Activated CD8-positive, alpha-beta memory T cell treated with anti-CD3 and anti-CD28 coated beads for 4 hours (primary cell): Measurements from ENCODE around the gene ERC2.

ENCODE experiments used
- DNase-seq, 2 donors: peaks; one replicate each; pipeline ENCODE4 v3.0.0-alpha.2; 2020; ENCODE audit warnings: low read depth in 2 of 2

ERC2 gene

DNA sequence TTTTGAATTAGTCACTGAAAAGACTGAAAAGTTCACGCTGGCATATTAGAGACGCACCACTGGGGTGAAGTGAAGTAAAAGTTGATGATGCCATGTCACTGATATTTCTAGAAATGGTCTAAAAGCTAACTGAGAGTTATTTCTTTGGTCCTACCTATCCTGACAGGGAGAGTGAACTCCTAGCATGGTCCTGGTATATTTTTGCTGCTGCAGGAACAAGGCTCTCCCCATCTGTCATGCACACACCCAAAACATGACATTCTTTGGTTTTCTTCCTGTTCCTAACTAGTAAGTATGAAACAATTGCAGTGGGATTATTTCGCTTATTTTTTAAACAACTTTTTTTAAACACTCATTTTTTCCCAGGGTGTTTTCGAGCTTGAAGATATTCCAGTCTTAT lies 466.7 kb downstream of the ERC2 start:
- no peak for DNase-seq

DNA sequence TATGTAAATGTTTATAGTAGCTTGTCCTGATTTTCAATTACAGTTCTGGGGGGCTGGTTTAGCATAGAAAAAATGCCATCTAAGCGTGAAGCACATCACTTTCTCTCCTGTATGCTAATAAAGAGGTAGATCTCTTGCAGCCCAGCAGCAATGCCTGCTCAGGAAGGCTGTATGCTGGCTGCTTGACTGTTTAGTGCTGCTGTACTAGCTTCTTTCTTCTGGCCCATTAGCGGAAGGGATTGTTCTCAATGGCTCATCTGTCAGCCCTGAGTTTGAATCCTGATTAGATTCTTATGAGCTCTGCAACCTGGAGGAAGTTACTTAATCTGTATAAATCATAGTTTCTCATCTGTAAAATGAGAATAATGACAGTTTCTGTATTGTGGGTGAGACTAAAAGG lies 478.9 kb downstream of the ERC2 start:
- DNase-seq = no peak

DNA sequence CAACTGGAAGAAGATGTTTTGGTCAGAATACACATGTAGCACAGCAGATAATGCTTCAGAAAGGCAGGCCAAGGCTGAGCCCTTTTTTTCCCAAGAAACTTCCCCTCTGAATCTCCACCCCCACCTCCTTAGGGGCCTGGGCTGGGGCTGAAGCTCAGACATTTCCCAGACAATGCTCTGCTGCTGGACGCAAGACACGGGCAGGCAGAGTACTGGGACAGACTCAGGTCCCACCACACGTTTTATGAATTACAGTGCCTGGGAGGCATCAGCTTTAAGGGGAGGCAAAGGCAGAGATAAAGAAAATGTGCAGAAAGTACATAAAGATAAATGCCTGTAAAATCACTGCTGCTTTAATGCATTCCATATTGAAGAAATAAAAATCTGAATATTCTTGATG lies 479.4 kb downstream of the ERC2 start:
- no peak for DNase-seq

DNA sequence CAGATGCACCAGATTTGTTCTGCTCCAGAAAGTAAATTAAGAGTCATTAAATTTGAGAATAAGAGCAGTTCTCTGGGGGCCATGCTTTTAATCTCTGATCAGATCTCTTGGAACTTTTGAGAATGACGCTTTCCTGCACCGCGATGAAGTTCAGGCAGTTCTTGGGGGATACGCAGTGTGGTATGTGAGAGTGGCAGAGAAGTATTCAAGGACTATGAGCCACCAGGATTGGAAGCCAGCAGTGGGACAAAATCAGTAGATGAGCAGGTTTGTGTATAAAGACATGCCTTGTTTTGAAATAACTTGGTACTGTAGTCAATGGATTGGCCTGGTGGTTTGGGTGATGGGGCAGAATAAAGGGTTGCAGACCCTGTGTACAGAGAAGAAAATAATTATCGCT lies 483.6 kb downstream of the ERC2 start:
- no peak for DNase-seq

DNA sequence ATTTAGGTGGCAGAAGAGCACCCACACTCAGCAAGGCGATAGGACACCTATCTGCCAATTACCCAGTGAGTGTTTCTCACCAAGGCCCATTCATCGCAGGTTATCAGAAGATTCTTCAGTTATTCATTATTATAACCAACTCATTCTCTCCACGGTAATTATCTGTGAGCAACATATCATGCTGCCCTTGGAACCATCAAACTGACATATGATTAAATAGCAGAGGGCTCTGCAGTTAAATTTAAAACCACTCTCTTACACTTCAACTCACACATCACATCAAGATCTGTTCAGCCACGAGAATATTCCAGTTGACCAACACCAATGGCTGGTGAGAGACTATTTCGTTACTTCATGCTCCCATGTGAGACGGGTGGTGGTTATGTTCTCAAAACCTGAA lies 489.3 kb downstream of the ERC2 start:
- no peak for DNase-seq

DNA sequence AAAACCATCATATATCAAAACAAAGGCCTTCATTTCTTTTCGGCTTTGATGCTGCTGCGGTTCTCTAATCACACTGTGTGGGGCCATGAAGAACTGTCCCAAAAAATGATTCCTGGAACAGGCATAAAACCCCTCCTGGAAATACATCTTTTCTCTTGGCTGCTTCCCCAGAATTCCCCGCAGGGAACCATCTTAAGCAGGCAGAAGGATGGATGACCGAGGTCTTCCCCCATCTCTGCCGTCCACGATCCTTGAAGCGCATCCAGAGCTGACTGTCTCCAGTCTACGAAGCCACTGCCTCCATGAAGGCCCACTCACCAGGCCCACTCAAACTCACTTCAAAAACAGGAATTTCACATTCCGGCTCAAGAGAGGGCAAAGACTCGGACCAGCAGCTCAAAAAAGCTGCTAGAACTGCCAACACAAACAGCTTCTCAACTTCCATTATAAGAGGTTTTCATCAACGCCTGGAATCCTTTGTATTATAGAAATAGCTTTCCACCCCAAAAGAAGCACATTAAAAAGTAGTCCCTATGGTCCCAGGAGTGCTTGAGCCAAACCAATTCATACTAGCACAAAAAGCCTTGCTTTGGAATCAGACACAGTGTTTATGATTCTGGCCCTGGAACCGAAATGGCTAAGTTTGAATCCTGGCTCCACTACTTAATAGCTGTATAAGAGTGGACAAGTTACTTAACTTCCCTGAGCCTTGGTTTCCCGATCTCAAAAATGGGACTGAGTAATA lies 493.7 kb downstream of the ERC2 start:
- no peak for DNase-seq

DNA sequence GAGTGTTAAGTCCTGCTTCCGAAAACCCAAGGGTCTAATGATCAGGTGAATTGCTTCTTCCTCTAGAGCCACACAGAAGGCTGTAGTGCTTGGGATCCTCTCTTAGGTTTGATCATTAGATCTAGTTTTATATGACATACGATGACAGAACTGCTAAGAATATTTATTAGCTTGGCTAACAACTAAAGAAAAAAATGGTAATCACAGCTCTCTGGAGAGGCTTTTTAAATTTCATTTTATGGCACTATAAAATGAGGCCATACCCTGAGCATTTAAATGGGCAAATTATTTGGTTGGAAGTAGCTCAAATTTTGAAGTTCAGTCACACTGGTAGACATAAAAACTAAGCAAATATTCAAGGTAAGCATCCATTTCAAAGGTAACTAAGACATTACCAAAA lies 498.6 kb downstream of the ERC2 start:
- DNase-seq = no peak

DNA sequence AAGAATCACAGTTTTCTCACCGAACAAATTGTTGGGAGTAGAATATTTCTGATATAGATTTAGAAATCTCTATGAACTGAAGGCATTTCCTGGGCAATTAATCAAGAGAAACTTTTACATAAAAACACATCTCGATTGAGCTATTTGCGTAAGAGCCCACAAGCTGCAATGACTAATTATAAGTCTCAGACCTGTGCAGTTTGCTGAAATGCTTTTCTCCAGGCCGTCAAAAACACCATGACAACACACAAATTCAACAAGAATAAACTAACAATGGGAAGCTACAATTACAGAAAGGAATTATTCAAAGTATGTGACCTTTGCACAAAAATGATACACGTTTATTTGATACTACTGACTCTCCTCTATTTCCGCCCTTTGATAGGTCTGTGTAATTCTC lies 499.9 kb downstream of the ERC2 start:
- no peak for DNase-seq

DNA sequence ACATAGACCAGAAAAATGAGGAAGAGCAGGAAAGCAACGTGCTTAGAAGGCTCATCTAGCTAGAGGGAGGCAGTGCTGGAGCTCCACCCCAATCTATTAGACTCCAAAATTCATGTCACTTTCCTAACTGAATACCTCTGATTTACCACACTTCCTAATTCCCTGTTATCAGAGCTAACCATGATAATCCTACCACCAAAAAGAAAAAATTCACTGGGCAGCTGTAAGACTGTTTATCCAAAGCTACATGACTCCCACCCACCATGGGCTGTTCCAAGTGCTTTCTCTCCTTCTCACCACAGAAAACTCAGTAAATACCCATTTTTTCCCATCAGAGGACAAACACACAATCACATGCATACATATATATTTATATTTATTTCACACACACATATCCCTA lies 501.7 kb downstream of the ERC2 start:
- DNase-seq = no peak

DNA sequence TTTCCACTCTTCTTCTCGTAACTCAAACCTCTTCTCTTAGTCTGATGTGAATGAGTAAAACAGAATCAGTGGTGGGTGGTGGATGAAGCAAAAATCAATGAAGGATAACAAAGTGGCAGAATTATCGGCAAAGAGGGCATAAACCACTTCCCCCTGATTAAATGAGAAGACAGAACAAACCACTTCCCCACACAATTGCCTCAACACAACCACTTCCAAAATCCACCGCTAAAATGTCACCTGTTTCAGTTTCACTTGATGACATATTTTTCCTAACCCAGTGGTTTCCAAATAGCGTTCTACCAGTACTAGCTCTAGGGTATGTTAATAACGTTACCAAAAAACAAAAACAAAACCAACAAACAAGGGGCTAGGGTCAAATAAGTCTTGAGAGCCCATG lies 502.5 kb downstream of the ERC2 start:
- DNase-seq = no peak

DNA sequence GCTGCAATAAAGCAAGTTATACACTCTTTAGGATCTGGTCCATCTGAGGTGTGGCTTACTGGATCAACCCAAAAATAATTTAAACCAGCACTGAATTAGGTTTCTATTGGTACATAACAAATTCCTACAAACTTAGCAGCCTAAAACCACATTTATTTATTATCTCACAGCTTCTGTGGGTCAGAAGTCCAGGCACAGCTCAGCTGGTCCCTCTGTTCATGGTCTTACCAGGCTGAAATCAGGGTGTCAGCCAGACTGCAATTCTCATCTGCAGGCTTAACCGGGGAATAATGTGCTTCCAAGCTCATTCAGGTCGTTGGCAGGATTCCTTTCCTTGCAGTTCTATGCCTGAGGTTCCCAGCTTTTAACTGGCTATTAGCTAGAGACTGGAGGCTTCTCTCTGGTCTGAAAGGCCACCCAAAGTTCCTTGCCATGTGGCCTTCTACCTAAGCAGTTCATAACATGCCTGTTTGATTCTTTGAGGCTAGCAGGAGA lies 503.7 kb downstream of the ERC2 start:
- no peak for DNase-seq

DNA sequence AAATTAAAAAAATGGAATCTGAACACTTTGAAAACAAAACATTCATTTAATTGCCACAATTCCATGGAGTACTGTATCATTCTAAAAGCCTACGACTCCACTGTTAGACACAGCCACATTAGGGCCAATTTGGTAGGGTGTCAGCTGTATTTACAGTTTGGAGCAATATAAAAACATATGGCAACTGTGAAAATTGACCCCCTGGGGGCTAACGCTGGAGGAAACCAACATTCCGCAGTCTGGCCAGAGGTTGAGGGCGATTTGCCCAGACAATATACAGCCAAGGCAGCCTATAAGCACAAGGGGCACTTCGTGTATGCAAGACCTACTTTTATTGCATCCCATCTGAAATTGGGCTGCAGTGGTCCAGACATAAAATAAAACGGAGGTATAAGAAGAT lies 504.7 kb downstream of the ERC2 start:
- no peak for DNase-seq

DNA sequence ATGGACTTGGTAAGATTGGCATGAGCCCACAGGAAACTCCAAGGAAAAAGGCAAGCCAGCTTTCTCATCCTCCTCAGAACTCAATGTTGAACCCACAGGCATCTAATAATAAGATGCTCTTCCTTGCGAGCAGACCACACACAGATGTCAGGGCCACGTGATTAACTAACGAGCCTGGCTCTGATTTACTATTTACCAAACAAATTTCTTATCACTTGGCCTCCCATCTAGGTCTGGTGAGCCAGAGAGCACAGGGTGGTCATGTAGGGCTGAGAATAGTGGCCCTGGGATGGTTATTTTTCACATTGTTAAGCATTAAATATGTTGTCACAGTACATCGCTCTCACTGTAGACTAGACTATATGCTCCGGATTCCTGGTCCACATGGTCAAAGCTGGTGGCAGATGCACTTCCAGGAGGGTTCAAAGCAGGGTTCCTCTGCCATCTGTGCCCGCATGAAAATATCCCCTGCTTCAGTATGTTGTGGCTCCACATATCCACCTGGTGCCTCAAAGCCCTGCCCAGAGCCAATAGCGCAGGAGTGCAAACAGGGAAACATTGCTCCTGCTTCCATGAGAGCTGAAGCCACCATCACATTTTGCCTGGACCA lies 508.7 kb downstream of the ERC2 start:
- DNase-seq = no peak

DNA sequence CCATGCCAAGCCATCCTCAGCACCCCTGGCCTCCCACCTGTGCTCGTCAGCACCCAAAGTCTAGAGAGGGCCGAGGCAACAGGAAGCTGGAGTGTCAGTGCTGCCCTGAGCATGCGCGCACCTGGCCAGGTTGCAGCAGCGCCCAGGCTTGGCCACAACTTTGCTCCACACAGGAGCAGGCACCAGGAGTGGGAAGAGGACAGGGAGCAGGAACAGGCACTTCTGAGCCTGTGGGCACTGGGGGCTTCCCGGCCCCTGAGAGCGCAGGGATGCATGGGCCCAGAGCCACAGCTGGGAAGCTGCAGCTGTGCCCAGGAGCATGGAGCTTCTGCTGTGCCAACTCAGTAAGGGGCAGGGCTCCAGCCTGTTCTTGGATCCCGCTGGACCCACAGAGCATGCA lies 509.7 kb downstream of the ERC2 start:
- DNase-seq = no peak

DNA sequence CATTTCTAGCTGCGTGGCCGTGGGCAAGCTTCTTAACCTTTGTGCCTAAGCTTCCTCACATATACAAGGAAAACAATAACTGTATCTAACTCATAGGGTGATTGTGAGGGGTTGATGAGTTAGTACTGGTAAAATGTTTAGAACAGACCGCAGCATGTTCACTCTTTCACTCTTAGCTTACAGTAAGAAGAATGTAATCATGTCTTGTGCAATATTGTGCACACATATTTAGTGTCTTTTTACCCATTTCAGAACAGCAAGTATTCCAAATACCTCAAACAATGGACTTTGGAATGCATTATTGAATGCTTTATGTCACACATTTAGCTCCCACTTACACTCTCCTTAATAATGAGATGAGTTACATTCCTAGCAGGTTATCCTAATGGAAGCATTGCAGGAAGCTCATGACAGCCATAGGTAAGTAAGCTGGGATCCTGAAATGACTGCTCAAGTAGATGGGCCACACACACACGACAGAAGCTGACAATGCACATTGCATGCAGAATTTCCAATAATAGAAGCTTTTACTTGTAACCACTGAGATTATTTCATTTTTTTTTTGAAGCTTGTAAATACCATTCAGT lies 512.3 kb downstream of the ERC2 start:
- no peak for DNase-seq

DNA sequence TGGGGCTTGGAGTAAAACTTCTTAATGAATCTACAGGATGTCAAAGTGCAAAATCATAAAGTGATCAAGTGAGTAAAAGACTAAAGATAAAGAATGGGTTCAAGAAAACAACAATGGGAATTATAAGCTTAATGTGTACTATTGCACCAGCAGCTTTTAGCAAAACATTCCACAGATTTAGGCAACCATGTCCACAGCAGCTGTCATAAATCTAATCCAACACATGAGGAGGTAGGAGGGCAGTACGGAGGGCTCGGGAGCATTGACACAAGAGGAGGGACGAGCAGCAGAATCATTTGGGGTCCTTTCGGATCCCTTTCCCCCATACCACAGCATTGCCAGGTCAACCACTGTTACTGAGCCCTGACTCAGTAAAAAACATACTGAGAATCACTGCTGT lies 516.9 kb downstream of the ERC2 start:
- DNase-seq = no peak

DNA sequence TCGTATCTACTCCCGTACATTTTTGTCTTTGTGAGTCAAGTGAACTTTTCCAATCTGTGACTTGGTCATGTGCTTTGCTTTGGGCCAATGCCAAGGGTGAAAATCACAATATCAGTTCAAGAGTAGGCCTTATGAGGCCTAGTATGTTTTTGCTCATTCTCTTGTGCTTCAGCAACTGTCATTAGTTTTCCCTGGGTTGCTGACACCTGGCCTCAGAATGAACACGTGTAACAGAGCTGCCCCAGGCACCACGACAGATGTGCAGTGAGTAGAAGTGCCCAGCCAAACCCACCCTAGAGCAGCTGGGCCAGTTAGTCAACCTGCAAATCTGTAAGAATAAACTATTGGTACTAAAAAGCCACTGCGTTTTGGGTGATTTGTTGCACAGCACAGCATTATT lies 520.9 kb downstream of the ERC2 start:
- no peak for DNase-seq

DNA sequence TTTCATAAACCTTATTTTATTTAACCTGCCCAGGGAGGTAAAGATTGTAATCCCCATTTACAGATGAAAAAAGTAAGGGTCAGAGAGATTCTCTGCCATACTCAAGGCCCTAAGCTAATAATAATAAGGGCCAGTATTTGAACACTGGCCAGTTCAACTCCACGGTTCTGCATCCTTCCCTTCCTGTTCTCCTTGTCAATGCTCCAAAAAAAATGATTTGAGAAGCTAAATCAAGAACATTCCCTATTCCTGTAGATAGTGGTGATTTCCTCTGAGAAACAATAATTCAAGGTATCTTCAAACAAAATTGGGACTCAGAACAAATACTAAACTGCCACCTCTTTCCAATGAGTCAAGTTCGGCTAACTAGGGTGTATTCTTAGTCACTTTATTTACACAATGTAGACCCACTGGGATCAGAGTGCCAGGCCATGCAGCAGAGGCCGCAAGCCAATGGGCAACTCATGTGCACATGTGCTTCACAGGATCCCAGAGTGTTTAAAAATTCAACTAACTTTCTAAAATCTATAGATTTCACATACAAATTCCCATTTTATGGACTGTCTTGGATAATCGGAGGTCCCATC lies 521.6 kb downstream of the ERC2 start:
- DNase-seq = no peak

DNA sequence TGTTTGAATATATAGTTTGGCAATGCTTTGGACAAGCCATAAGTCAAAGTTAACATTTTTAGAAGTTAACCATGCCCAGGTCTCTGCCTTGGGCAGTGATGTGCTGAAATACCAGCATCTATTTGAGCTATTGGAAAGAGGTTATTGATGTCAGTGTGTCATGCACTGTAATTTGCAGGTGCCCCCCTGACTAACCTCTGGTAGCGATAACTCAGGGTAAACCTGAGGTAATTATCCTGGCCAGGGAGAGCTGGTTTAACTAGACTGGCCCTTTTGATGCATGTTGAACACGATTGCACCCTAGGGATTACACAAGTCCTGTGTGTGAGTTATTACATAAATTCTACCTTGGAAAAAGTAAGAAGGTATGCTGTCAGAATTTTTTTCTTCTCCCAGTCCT lies 525.4 kb downstream of the ERC2 start:
- DNase-seq = no peak

DNA sequence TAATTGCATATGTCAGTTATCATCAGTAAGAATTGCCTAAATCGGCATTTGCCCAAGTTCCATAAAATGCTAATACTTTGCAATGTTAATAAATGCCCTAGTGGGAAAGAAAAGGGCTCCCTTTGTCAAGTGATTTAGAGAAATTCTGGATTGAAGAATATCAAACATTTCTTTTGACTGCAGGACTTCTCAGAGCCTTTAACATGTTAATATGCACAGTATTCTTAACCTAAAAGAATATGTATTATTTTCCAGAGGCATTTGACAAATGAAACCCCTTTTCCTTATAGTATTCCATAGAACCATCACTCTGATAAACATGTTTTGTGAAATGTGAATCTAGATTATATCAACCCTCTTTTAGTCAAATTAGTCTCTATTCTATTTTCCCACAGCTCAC lies 529.0 kb downstream of the ERC2 start:
- DNase-seq = no peak

DNA sequence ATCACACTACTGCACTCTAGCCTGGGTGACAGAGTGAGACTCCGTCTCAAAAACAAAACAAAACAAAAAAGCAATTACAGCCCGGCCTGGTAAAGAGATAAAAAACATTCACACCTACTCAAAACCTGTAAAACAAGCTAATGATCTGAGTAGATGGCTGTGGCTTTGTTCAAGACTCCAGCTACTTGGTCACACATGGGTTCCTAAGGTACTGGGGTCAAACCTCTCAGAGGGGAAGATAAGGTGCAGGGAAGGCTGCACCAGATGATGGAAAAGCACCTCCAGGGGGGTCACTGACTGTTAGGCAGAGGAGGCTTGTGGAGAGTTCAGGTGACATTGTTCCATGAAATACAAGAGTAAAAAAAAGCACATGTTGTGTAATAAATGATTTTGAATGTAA lies 531.0 kb downstream of the ERC2 start:
- DNase-seq = no peak

DNA sequence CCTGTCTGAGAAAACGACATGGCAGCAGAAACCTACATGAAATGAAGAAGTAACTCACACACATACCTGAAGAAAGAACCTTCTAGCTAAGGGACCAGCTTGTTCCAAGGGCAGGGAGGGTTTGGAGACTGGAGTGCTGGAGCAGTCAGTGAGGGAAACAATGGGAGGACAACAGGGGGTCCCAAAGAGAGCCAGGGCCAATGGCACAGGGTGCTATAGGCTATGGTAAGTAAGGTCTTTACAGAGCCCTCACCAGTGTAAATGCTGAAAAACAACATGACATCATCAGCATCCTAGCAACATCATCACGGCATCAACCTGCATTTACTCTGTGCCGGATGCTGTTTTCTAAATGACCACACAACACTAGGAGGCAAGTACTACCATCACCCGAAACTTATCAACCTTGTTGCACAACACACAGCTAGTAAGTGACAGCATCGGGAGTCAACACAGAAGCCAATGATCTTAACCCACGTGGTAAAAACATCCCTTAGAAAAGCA lies 531.7 kb downstream of the ERC2 start:
- DNase-seq = no peak

DNA sequence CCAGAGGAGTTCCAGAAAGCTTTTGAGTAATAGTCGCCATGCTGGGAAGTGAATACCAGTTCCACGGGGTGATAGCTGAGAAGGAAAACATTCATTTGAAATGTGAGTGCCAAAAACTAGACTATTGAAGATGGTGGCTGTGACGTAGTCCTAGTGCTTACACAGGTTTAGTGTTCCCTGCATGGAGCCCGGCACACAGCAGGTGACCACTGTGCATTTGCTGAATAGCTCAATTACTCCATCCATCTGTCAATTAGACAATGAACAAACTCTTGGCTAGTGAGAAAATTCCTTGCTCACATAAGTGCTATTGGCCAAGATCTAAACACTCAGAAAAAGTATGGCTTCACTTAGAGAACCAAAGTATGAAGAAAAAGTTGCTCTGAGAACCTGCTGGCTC lies 533.0 kb downstream of the ERC2 start:
- DNase-seq = no peak
